ENCODE data around the gene RTL9. TPM values are rescaled to one million over a fixed set of nuclear protein-coding genes. Genes with fewer than 3 reads are reported as not detected.
"Not testable (repeated sequence)": the region's sequence is repeated elsewhere in the genome, so short reads cannot be mapped to it uniquely, and the experiment has no call there.

The RTL9 gene
- total RNA-seq, 1 experiment from 2014 or later, result 0.09 TPM

GRCh38 chrX:110403441-110404238, 45.0 kb downstream of the RTL9 start:
- H3K4me1 Mint-ChIP-seq (ENCODE audit: low read depth, unreplicated experiment), result peaks cover 13% of the 10 kb centered on the region
- H3K27me3 Mint-ChIP-seq (ENCODE audit: insufficient read depth, unreplicated experiment), result no peaks in the 10 kb centered on the region
- intact Hi-C loops (cut with micrococcal nuclease; ENCODE audit: unreplicated experiment), result no loop called here
- POLR2A ChIA-PET, result no interaction called here
- Histone ChIP-seq H3K4me3 (ENCODE audit: low read depth, low read length) (no peak overlapping the region), H3K4me1 (peaks cover 12% of the 10 kb centered on the region; the same call in 1 of the 2 replicates), H3K36me3 (ENCODE audit: control insufficient read depth, insufficient read depth, low read length) (no peaks in the 10 kb centered on the region), H3K9me3 (no peaks in the 10 kb centered on the region), H3K27me3 (replicated peaks; ENCODE audit: control insufficient read depth, insufficient read depth, low read length) (no peaks in the 10 kb centered on the region)
- TF ChIP-seq CTCF (IDR thresholded peaks at IDR 0.05; ENCODE audit: insufficient read depth in 1 of 2, low read depth in 1 of 2, low read length in 1 of 2, severe bottlenecking in 1 of 2, unreplicated experiment in 1 of 2), result no peak
- no peak overlapping the region for H3K4me3 Mint-ChIP-seq (ENCODE audit: unreplicated experiment)
- H3K27ac Mint-ChIP-seq (ENCODE audit: unreplicated experiment), result peak overlapping the region; percentile 27
- H3K36me3 Mint-ChIP-seq (ENCODE audit: insufficient read depth, unreplicated experiment), result no peaks in the 10 kb centered on the region
- H3K9me3 Mint-ChIP-seq (ENCODE audit: unreplicated experiment), result no peaks in the 10 kb centered on the region
- no peak for DNase-seq
- BruUV-seq (replicated peaks), result no TSS peak
- CTCF ChIA-PET, result interaction anchor here (1.2 kb wide), 1 partner anchor 257 kb away, joined by 5 read pairs; no protein-coding TSS in a partner anchor

GRCh38 chrX:110404376-110404775, 45.7 kb downstream of the RTL9 start:
- Histone ChIP-seq H3K9me3 (no peaks in the 10 kb centered on the region), H3K4me1 (peaks cover 12% of the 10 kb centered on the region; the same call in 1 of the 2 replicates), H3K27me3 (replicated peaks; ENCODE audit: control insufficient read depth, insufficient read depth, low read length) (no peaks in the 10 kb centered on the region), H3K4me3 (ENCODE audit: low read depth, low read length) (no peak overlapping the region), H3K36me3 (ENCODE audit: control insufficient read depth, insufficient read depth, low read length) (no peaks in the 10 kb centered on the region)
- Mint-ChIP-seq H3K9me3 (ENCODE audit: unreplicated experiment) (no peaks in the 10 kb centered on the region), H3K27me3 (ENCODE audit: insufficient read depth, unreplicated experiment) (no peaks in the 10 kb centered on the region), H3K4me3 (ENCODE audit: unreplicated experiment) (no peak overlapping the region), H3K27ac (ENCODE audit: unreplicated experiment) (peak overlapping the region; percentile 27), H3K36me3 (ENCODE audit: insufficient read depth, unreplicated experiment) (no peaks in the 10 kb centered on the region), H3K4me1 (ENCODE audit: low read depth, unreplicated experiment) (peaks cover 13% of the 10 kb centered on the region)
- TF ChIP-seq CTCF (IDR thresholded peaks at IDR 0.05; ENCODE audit: insufficient read depth in 1 of 2, low read depth in 1 of 2, low read length in 1 of 2, severe bottlenecking in 1 of 2, unreplicated experiment in 1 of 2), result no peak
- BruUV-seq (replicated peaks), result no TSS peak
- POLR2A ChIA-PET, result no interaction called here
- DNase-seq, result no peak
- CTCF ChIA-PET, result no interaction called here
- intact Hi-C loops (cut with micrococcal nuclease; ENCODE audit: unreplicated experiment), result no loop called here

GRCh38 chrX:110406250-110406649, 47.6 kb downstream of the RTL9 start:
- H3K27ac Mint-ChIP-seq (ENCODE audit: unreplicated experiment); H3K9me3 ChIP-seq; POLR2A ChIA-PET; H3K36me3 Mint-ChIP-seq (ENCODE audit: insufficient read depth, unreplicated experiment); BruUV-seq (replicated peaks); DNase-seq; H3K4me3 Mint-ChIP-seq (ENCODE audit: unreplicated experiment); H3K27me3 ChIP-seq (replicated peaks; ENCODE audit: control insufficient read depth, insufficient read depth, low read length); intact Hi-C loops (cut with micrococcal nuclease; ENCODE audit: unreplicated experiment); H3K36me3 ChIP-seq (ENCODE audit: control insufficient read depth, insufficient read depth, low read length); H3K27me3 Mint-ChIP-seq (ENCODE audit: insufficient read depth, unreplicated experiment); H3K9me3 Mint-ChIP-seq (ENCODE audit: unreplicated experiment); H3K4me3 ChIP-seq (ENCODE audit: low read depth, low read length): not testable (repeated sequence)
- H3K4me1 Mint-ChIP-seq (ENCODE audit: low read depth, unreplicated experiment), result peaks cover 13% of the 10 kb centered on the region
- CTCF ChIA-PET, result interaction anchor here (1.0 kb wide), 1 partner anchor 260 kb away, joined by 3 read pairs; no protein-coding TSS in a partner anchor
- peaks cover 12% of the 10 kb centered on the region; the same call in 1 of the 2 replicates for H3K4me1 ChIP-seq

Measured in Caco-2 (cell line).